Fibroblast of skin of scalp (primary cell): ENCODE measurements around the gene CEMIP2. TPM values are rescaled to one million over a fixed set of nuclear protein-coding genes. Genes with fewer than 3 reads are reported as not detected.
"Not testable (repeated sequence)": the region's sequence is repeated elsewhere in the genome, so short reads cannot be mapped to it uniquely, and the experiment has no call there.

Source experiments
- DNase-seq: peaks from one replicate; pipeline ENCODE4 v3.0.0-alpha.2; 2013
- polyA plus RNA-seq, 2 experiments: library from polyadenylated mRNA; unstranded; fragments of 120-200 nt; gene quantifications; one replicate each; pipeline ENCODE4 v1.2.1, GENCODE V29; 2013; ENCODE audit not compliant: insufficient read length in 2 of 2

The CEMIP2 gene
- polyA plus RNA-seq (2013, experiment 1 of 2; ENCODE audit: insufficient read length) = 36.1 TPM
- 41.8 TPM for polyA plus RNA-seq (2013, experiment 2 of 2; ENCODE audit: insufficient read length)

DNA sequence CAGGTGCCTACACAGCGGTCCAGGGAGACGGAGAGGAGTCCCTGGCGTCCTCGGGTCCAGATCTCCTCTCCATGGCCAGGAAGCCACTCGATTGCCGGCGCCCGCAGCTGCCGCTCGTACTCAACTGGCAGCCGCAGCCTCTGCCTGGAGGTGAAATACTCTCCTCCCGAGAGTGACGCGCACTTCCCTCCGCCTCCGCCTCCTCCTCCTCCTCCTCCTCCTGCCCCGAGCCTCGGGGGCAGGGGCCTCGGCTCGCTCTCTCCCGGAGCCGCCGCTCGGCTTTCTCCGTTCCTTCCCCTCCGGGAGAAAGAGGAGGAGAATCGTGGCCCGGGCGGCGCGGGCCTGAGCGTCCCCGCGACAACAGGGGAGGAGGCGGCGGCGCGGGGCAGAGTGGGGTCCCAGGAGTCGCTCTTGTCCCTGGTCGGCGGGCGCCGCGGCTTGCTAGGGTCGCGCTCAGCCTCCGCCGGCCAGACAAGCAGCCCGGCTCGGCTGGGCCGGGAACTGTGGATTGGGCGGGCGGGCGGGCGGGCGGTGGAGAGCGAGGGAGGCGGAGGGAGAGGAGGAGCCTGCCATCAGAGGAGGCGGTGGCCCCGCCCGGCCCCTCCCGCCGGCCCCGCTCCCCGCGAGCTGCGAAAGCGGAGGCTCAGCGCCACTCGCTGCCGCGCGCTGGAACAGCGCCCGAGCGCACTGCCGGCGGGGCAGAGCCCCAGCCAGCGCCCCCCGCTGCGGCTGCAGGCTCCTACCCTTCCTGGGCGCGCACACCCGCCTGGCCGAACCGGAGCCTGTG, at the start of gene CEMIP2:
Gene CEMIP2 (minus strand): TSS at position 126 of the 787 bp plus-strand sequence. CDS start 18,140 bp downstream, outside the sequence.
- DNase-seq = peak; percentile 93

DNA sequence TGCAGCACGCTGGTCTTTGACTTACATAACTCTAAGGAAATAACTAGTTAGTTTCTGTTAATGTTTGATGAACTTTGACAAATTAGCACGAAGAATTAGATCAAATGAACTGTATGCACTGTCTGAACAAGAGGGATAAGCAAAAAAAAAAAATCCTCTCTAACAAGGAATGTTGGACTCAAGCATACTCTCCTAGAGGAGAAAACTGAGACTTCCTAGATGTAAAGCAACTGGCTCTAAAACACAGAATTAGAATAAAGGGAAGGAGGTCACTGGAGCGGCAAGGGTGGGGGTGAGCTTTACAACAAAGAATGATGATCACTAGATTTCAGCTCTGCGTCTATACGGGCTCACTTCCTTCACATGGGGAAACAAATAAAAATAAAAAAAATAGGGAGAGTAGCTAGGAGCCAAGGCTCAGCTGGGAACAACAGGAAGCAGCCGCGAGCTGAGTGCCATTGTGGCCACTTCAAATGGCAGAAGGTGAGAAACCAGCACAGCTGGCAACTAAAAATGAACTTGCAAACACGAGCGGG, 48.7 kb upstream of the CEMIP2 start:
- DNase-seq = no peak

DNA sequence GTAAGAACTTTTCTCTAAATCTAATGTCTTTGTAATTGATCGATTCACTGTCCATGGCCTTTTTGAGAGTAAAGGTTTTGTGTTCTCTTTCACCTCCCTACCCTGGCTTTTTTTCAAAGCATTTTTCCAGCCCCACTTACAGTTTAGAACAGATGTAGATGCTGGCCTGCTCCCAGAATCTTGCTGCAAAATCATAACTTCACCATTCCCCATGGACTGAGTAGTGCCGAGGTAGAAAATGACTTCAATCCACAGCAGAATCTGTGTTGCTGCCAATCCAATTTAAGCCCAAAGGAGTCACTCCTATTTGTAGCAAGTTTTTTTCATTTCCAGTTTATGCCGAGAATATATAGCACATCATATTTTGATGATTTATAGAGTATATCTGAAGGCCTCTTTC, 46.5 kb upstream of the CEMIP2 start:
- DNase-seq = peak; percentile 22

GRCh38 chr9:71814226-71814625, 45.9 kb upstream of the CEMIP2 start:
- DNase-seq = peak; percentile 16

- peak; percentile 59 for DNase-seq
Measured at GRCh38 chr9:71812385-71812784, 44.1 kb upstream of the CEMIP2 start.

GRCh38 chr9:71808068-71808467, 39.8 kb upstream of the CEMIP2 start:
- no peak for DNase-seq

GRCh38 chr9:71806901-71807307, 38.6 kb upstream of the CEMIP2 start:
- DNase-seq = peak; percentile 71

GRCh38 chr9:71805096-71805495, 36.8 kb upstream of the CEMIP2 start:
- not testable (repeated sequence) for DNase-seq

GRCh38 chr9:71801826-71802225, 33.5 kb upstream of the CEMIP2 start:
- DNase-seq = no peak

GRCh38 chr9:71797266-71797665, 29.0 kb upstream of the CEMIP2 start:
- DNase-seq = peak; percentile 12

- DNase-seq = no peak
Measured at GRCh38 chr9:71796100-71796767, 27.9 kb upstream of the CEMIP2 start.

DNA sequence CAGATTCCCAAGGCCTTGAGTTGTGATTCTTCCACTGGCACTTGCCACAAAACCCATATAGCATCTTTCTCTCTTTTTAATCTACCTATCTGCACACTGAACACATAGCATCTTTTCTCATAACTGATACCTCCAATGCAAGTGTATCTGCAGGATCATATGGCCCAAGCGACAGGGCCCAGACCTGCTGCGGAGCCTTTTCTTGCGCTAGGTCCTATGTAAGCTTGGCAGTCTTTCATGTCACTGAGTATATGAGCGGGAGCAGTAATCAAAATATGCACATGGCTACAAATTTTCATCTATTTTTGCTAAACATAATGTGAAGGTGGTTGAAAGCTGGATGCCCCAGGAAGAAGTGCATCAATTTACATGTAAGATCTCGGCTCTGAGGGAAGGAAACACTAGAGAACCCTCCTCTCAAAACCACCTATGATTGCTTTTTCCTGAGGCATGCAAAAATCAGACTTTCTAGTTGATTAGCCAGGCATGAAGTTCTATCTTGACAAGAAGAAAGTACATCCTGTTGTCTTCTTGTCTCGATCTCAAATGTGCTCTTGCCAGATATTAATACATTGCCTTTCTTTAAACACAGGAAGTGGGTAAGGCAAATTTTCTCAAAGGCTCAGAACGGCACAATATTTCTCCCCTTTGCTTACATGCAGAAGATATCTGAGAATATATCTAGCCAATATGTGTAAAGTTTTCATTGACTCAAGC, 26.9 kb upstream of the CEMIP2 start:
- DNase-seq = no peak

- DNase-seq = peak; percentile 91
Measured at GRCh38 chr9:71793386-71794105, 25.2 kb upstream of the CEMIP2 start.

GRCh38 chr9:71791875-71792274, 23.6 kb upstream of the CEMIP2 start:
- DNase-seq = peak; percentile 87

DNA sequence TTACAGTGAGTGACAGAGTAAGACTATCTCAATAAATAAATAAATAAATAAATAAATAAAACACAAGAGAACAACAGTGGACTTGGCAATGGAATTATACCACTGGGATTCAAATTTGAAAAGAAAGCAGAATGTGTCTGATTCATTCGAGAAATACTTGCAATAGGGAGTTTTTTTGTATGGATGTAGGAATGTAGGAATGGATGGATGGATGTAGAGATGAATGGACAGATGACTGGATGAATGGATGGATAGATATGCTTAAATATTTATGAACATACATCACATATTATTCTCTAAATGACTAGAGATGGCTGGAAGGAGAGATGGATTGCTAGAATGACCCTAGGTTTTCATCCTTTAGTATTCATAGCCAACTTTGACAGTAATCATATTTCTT, 22.0 kb upstream of the CEMIP2 start:
- peak; percentile 78 for DNase-seq

DNA sequence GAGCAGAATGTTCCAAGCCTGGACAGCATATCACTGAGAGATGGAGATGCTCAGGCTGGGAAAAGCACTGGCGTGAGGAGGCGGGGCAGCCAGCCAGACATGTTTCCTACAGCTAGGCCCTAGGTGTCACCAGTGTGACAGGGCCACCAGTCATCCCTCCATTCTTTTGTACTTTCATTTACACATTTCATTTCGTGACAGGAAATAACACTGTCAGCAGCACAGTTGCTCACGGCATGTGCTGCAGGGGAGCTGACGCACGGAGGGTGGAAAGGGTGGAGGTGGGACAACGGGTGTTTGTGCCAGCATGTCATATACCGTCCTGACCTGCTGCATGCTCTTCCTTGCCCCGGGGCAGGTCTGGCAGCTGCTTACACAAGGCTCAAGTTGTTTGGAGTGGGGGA, 14.8 kb upstream of the CEMIP2 start:
- peak; percentile 27 for DNase-seq

DNA sequence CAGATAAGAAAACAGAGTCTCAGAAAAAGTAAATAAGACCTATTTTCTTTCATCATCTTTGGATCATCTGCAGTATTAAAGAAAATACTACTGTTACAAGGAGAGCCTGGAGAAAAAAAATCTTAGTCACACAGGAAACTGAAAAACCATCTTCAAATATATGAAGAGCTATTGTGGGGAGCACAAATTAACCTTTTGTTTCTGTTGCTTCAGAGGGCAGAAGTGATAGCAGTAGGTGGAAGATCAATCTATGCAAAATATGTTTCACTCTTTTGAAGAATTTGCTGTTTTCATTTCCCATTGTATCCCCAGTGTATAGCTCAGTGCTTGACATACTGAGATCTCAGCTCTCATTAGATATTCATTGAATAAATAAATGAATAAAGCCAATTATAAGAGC, 13.1 kb upstream of the CEMIP2 start:
- no peak for DNase-seq

DNA sequence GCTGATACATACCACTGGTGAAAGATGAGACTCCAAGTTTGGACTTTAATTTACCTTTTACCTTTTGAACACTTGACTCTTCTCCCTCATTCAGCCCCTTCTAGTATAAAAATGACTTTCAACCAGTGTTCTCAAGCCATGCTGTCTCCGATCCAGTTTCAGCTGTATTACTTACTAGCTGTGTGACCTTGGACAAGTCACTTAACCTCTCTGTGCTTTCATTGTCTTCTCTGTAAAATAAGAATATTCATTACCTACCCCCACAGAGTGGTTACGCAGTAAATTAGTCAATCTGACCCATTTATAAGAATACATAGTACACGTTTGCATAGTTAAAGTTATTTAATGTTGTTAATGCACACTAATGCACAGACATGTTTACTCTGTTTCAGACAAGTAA, 12.6 kb upstream of the CEMIP2 start:
- no peak for DNase-seq

DNA sequence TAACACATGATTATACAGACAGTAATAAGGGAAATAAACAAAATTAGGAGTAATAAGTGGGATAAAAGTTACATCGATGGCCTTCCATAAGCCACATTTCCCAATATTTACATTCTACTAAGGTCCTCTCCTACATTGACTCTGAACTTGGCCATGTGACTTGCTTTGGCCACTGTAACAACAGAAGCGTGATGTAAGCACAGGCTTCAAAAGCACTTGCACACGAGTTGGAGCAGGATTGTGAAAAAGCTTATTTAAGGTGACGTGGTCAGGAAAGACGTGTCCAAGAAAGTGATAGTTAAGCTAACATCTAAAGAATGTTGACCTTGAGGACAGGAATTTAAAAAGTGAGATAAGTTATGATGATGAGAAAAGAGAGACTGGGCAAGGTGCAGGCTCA, 9.8 kb upstream of the CEMIP2 start:
- DNase-seq = no peak

DNA sequence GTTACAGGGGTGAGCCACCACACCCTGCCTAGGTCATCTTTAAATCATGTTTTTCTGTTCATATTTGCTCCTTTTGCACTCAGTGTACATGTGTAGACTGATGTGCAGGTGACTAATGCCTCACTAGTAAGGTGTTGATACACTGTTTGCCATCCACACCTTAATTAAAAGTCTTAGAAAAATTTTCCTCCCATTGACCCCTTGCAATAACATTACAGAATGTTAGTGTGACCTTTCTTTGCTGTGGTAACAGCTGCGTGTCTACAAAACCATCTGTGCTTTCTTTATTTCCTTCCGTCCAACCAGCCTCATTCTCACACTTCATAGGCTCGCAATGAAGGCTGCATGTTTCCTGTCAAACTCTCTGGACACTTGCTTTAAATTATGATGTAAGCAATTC, 6.6 kb upstream of the CEMIP2 start:
- no peak for DNase-seq

GRCh38 chr9:71772726-71773125, 4.4 kb upstream of the CEMIP2 start:
- DNase-seq = no peak

DNA sequence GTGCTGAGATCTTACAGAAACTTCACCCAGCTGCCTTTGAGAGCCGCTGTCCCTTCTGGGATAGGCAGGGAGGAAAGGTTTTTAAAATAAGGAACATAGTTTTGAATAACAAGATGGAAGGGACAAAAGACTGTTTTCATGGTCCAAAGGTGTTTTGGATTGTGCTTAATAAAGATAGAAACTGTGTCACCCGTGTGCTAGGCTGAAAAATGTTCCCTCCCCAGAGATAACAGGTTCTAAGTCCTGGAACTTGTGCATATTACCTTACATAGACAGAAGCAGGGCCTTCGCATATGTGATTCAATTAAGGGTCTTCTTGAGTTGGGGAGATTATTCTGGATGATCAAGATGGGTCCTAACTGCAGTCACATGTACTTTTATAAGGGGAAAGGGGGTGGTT, 1.9 kb upstream of the CEMIP2 start:
- no peak for DNase-seq
